Common myeloid progenitor, CD34-positive (primary cell): Measurements from ENCODE around the gene CUTA.

Experiments used
- CTCF ChIA-PET: fragments of 350-600 bp; sonication (Branson Sonifier 250); formaldehyde crosslinking; loops from one replicate; lab custom pipeline; 2021; ENCODE audit warnings: antibody characterized with exemption; lab: Charles Lee
- POLR2A ChIA-PET: fragments of 350-600 bp; sonication (Branson Sonifier 250); formaldehyde crosslinking; loops from one replicate; lab custom pipeline; 2021; ENCODE audit warnings: antibody characterized with exemption; lab: Charles Lee
- DNase-seq, 3 donors: peaks; one replicate each; pipeline versions ENCODE4 v3.0.0 to v3.0.0-alpha.2; 2013
- H3K27ac ChIP-seq, 2 experiments: 1 replicate in 1 of 2; 2 replicates in 1 of 2; pipeline ENCODE4 v1.7.0; 2013; ENCODE audit warnings: inconsistent platforms in 2 of 2, low read length in 2 of 2, mild to moderate bottlenecking in 2 of 2, low read depth in 1 of 2, moderate library complexity in 1 of 2; ENCODE audit not compliant: severe bottlenecking in 2 of 2, insufficient read depth in 1 of 2, poor library complexity in 1 of 2
- H3K27me3 ChIP-seq, 5 experiments: replicated peaks in 2 of 5; 1 replicate in 3 of 5; 2 replicates in 2 of 5; pipeline versions ENCODE4 v1.6.1 to v1.7.0; 2013; ENCODE audit warnings: low read length in 4 of 5, mild to moderate bottlenecking in 2 of 5, moderate library complexity in 2 of 5, inconsistent platforms in 1 of 5; ENCODE audit not compliant: insufficient read depth in 5 of 5, control insufficient read depth in 4 of 5
- H3K36me3 ChIP-seq, 4 experiments: 1 replicate in 2 of 4; 2 replicates in 2 of 4; pipeline versions ENCODE4 v1.6.1 to v1.7.0; 2013; ENCODE audit warnings: low read length in 3 of 4, control low read depth in 1 of 4, mild to moderate bottlenecking in 1 of 4; ENCODE audit not compliant: control insufficient read depth in 4 of 4, insufficient read depth in 4 of 4
- H3K4me1 ChIP-seq, 4 experiments: 1 replicate in 3 of 4; 2 replicates in 1 of 4; pipeline versions ENCODE4 v1.6.1 to v1.7.1; 2013; ENCODE audit warnings: low read length in 3 of 4, mild to moderate bottlenecking in 3 of 4, control low read depth in 1 of 4, inconsistent platforms in 1 of 4, moderate library complexity in 1 of 4; ENCODE audit not compliant: control insufficient read depth in 4 of 4, insufficient read depth in 4 of 4; ENCODE audit errors: control extremely low read depth in 1 of 4
- H3K4me3 ChIP-seq, 7 experiments: 1 replicate in 4 of 7; 2 replicates in 3 of 7; pipeline versions ENCODE4 v1.5.1 to v1.7.0; 2013; ENCODE audit warnings: mild to moderate bottlenecking in 7 of 7, low read length in 6 of 7, moderate library complexity in 6 of 7, inconsistent platforms in 2 of 7, low read depth in 2 of 7, control low read depth in 1 of 7; ENCODE audit not compliant: insufficient read depth in 4 of 7, control insufficient read depth in 1 of 7; ENCODE audit errors: extremely low read depth in 1 of 7
- H3K9me3 ChIP-seq, 5 experiments: 1 replicate in 4 of 5; 2 replicates in 1 of 5; pipeline versions ENCODE4 v1.6.1 to v1.7.1; 2013; ENCODE audit warnings: low read length in 4 of 5, mild to moderate bottlenecking in 2 of 5, inconsistent platforms in 1 of 5, low read depth in 1 of 5, moderate library complexity in 1 of 5; ENCODE audit not compliant: control insufficient read depth in 4 of 5, insufficient read depth in 2 of 5; ENCODE audit errors: control extremely low read depth in 1 of 5
- WGBS: methylation state at CpG from one replicate; pipeline ENCODE4 v1.1.5; 2013; ENCODE audit not compliant: insufficient coverage; 5-methylcytosine and 5-hydroxymethylcytosine counted together

Gene CUTA

GRCh38 chr6:33440649-33441309 lies 22.9 kb upstream of the CUTA start:
- Histone ChIP-seq H3K9me3 (no peaks in the 10 kb centered on the region), H3K4me3 (no peak overlapping the region), H3K4me1 (no peaks in the 10 kb centered on the region), H3K27me3 (no peaks in the 10 kb centered on the region), H3K27ac (no peak overlapping the region), H3K36me3 (peaks cover 11 to 89% (median 65%) of the 10 kb centered on the region in 4 experiments)
- WGBS: 90% methylated on average over 18 of the region's 19 CpGs
- CTCF ChIA-PET: interaction anchor here (0.9 to 1.1 kb wide), 4 partner anchors 9 to 12 kb away, joined by 3 to 4 read pairs (median 4); no protein-coding TSS in a partner anchor
- POLR2A ChIA-PET: no interaction called here
- no peak for DNase-seq

DNA sequence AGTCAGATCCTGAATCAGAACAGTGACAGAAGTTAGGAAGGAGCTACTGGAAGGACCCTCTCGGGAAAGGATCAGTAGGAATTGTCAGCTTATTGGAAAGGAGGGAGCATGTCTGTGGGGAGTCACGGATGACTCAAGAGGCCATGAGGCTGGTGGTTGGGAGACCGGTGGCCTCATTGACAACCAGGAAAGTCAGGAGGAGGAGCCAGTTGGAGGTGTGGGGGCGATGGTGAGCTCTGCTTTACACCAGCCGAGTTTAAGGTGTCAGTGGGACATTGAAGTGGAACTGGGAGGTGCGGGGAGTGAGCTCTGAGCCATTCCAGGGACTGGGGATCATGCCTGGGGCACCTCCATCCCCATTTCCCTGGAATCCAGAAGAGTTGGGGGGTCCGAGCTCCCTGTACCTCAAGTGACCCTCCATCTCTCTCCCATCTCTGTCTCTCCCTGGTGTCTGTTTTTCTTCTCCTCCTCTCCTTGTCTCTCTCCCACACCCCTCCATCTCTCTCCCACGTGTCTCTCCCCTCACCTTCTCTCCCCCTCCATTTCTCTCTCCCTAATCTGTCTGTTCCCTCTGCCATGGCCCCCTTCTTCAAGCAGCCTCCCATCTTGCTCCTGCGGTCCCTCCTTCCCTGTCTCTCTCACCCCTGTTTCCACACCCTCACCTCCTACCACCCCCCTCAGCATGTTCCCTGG lies 22.2 kb upstream of the CUTA start:
- CTCF ChIA-PET: interaction anchor here (1.0 kb wide), 1 partner anchor 10 kb away, joined by 4 read pairs; no protein-coding TSS in a partner anchor
- no peaks in the 10 kb centered on the region for H3K9me3 ChIP-seq
- WGBS: 85% methylated on average over 9 of the region's 9 CpGs
- no peak for DNase-seq
- no peaks in the 10 kb centered on the region for H3K4me1 ChIP-seq
- POLR2A ChIA-PET: no interaction called here
- H3K27me3 ChIP-seq: no peaks in the 10 kb centered on the region
- no peak overlapping the region for H3K27ac ChIP-seq
- no peak overlapping the region for H3K4me3 ChIP-seq
- H3K36me3 ChIP-seq: peaks cover 12 to 93% (median 67%) of the 10 kb centered on the region in 4 experiments

DNA sequence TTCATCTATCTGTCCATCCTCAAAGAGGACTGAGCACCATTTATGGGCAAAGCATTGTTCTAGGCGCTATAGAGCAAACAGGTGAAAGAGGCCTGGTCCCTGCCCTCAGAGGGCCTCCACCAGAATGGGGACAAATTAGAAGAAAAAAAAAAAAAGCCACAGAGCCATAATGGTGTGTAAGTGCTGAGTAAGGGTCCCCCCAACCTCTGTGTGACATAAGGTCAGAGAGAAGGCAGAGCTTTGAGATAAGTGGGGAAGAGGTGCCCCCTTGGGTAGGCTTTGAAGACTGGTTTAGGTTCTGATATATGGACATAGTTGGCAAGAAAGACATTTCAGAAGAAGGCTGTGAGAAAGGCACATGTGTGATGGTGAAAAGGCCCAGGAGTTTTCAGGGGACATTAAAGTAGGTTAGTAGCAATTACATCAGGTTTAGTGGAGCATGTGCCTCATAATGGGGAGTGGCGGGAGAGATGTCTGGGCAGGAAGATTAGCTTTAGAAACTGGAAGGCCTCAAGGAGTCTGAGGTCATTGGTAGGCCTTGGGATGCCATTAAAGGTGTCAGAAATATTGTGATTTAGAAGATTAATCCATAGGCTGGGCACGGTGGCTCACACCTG lies 21.2 kb upstream of the CUTA start:
- no peak overlapping the region for H3K27ac ChIP-seq
- H3K9me3 ChIP-seq: no peaks in the 10 kb centered on the region
- no peak overlapping the region for H3K4me3 ChIP-seq
- H3K27me3 ChIP-seq: no peaks in the 10 kb centered on the region
- no peaks in the 10 kb centered on the region for H3K4me1 ChIP-seq
- 100% methylated on average over 3 of the region's 3 CpGs for WGBS
- H3K36me3 ChIP-seq: peaks cover 10 to 85% (median 62%) of the 10 kb centered on the region in 4 experiments
- ChIA-PET CTCF (no interaction called here), POLR2A (no interaction called here)
- no peak for DNase-seq

GRCh38 chr6:33437666-33438065 lies 19.8 kb upstream of the CUTA start:
- Histone ChIP-seq H3K4me1 (peaks cover 3 to 14% (median 11%) of the 10 kb centered on the region in 4 experiments), H3K27me3 (no peaks in the 10 kb centered on the region), H3K4me3 (no peak overlapping the region), H3K9me3 (no peaks in the 10 kb centered on the region), H3K36me3 (peaks cover 10 to 73% (median 52%) of the 10 kb centered on the region in 4 experiments), H3K27ac (no peak overlapping the region)
- no peak for DNase-seq
- POLR2A ChIA-PET: no interaction called here
- CTCF ChIA-PET: interaction anchor here (1.4 to 1.5 kb wide), 2 partner anchors 12 to 16 kb away, joined by 3 to 4 read pairs; no protein-coding TSS in a partner anchor
- 94% methylated on average over 14 of the region's 18 CpGs for WGBS

- Histone ChIP-seq H3K4me1 (peaks cover 10 to 41% (median 38%) of the 10 kb centered on the region in 4 experiments), H3K9me3 (no peaks in the 10 kb centered on the region), H3K36me3 (peaks cover 6 to 46% (median 31%) of the 10 kb centered on the region in 4 experiments), H3K27me3 (no peaks in the 10 kb centered on the region), H3K4me3 (no peak overlapping the region), H3K27ac (no peak overlapping the region)
- CTCF ChIA-PET: interaction anchor here (0.9 to 2.0 kb wide), 2 partner anchors 9 to 46 kb away, joined by 3 to 6 read pairs; no protein-coding TSS in a partner anchor
- WGBS: 95% methylated on average over 4 of the region's 4 CpGs
- no peak for DNase-seq
- POLR2A ChIA-PET: no interaction called here
Observed at GRCh38 chr6:33434961-33435360, 17.1 kb upstream of the CUTA start.

DNA sequence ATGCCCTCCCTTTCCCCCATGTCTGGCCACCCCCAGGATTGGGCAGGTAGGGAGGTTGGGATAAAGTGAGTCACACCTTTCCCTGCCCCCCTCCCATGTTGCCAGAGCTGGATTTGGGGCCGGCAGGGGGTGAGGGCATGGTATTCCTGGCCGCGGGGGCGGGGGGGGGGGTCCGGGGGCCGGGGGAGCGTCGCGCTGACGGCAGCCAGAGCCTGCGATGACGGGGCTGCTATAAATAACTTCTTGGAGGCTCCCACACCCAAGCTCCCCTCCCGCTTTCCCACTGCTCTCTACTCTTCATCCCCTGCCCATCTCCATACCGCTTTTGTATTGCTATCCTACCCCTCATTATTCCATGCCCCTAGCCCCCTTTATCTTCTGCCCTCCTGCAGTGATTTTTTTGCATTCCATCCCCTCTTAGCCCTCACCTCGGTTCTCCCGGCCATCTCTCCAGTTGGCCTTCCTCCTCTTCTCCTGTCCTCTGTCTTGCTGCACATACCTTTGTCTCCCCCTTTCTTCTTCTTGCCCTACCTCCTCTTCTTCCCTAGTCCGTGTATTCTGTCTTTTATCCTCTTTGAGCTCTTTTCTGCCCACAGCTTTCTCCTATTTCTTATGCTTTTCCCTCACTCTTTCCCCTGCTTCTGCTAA lies 15.8 kb upstream of the CUTA start:
- DNase-seq: no peak
- Histone ChIP-seq H3K27me3 (no peaks in the 10 kb centered on the region), H3K4me3 (peak overlapping the region in 2 of 7 experiments; percentile 57 to 68), H3K4me1 (peaks cover 15 to 54% (median 51%) of the 10 kb centered on the region in 4 experiments), H3K27ac (no peak overlapping the region), H3K36me3 (peaks cover 6 to 37% (median 27%) of the 10 kb centered on the region in 4 experiments), H3K9me3 (no peaks in the 10 kb centered on the region)
- 19% methylated on average over 9 of the region's 17 CpGs for WGBS
- CTCF ChIA-PET: interaction anchor here (0.6 to 2.0 kb wide), 2 partner anchors 8 to 102 kb away, joined by 3 to 6 read pairs; no protein-coding TSS in a partner anchor
- POLR2A ChIA-PET: interaction anchor here (0.7 kb wide), 1 partner anchor 12 kb away, joined by 3 read pairs; no protein-coding TSS in a partner anchor
